Stimulated activated memory B cell treated with anti-CD40 and anti-IgM and Interleukin-4, amounts not matched to agents 10 μg/mL and 1 μg/mL and 100 μg/mL, for 72 hours (primary cell): ENCODE results near the gene HOXD8.

Experiments
- ATAC-seq: fragments of 150-1000 bp; cut with Tn5 transposase; 2 replicates; pipeline ENCODE4 v1.10.0; 2021
- H3K27ac Mint-ChIP-seq: one replicate; pipeline ENCODE4 v1.8.0; 2022; ENCODE audit warnings: mild to moderate bottlenecking, mixed read lengths
- H3K27me3 Mint-ChIP-seq: one replicate; pipeline ENCODE4 v1.8.0; 2022; ENCODE audit warnings: mixed read lengths
- H3K36me3 Mint-ChIP-seq: one replicate; pipeline ENCODE4 v1.8.0; 2022; ENCODE audit warnings: mixed read lengths
- H3K4me1 Mint-ChIP-seq: one replicate; pipeline ENCODE4 v1.8.0; 2022; ENCODE audit warnings: mixed read lengths
- H3K4me3 Mint-ChIP-seq: one replicate; pipeline ENCODE4 v1.8.0; 2022; ENCODE audit warnings: mild to moderate bottlenecking, moderate library complexity, mixed read lengths
- H3K9me3 Mint-ChIP-seq: one replicate; pipeline ENCODE4 v1.8.0; 2022; ENCODE audit warnings: mixed read lengths

HOXD8 gene

GRCh38 chr2:176149481-176149938, 20.0 kb downstream of the HOXD8 start:
- Mint-ChIP-seq H3K27me3 (peaks cover 98% of the 10 kb centered on the region), H3K9me3 (no peaks in the 10 kb centered on the region), H3K4me1 (no peaks in the 10 kb centered on the region), H3K4me3 (no peak overlapping the region), H3K27ac (no peak overlapping the region), H3K36me3 (no peaks in the 10 kb centered on the region)
- ATAC-seq, result no peak

GRCh38 chr2:176149939-176150583, 20.6 kb downstream of the HOXD8 start:
- H3K36me3 Mint-ChIP-seq, result no peaks in the 10 kb centered on the region
- no peak for ATAC-seq
- H3K27ac Mint-ChIP-seq, result no peak overlapping the region
- no peak overlapping the region for H3K4me3 Mint-ChIP-seq
- H3K27me3 Mint-ChIP-seq, result peaks cover 100% of the 10 kb centered on the region
- H3K9me3 Mint-ChIP-seq, result no peaks in the 10 kb centered on the region
- H3K4me1 Mint-ChIP-seq, result no peaks in the 10 kb centered on the region

- peaks cover 100% of the 10 kb centered on the region for H3K27me3 Mint-ChIP-seq
- H3K4me1 Mint-ChIP-seq, result no peaks in the 10 kb centered on the region
- no peak for ATAC-seq
- no peaks in the 10 kb centered on the region for H3K9me3 Mint-ChIP-seq
- no peaks in the 10 kb centered on the region for H3K36me3 Mint-ChIP-seq
- no peak overlapping the region for H3K27ac Mint-ChIP-seq
- no peak overlapping the region for H3K4me3 Mint-ChIP-seq
These were observed 21.3 kb downstream of the HOXD8 start for GRCh38 chr2:176150584-176151441.

GRCh38 chr2:176151442-176152287, 22.2 kb downstream of the HOXD8 start, which contains the start of gene HOXD4:
Gene HOXD4, plus strand, starts transcription at chr2:176151550. Its CDS starts 84 bp downstream, at chr2:176151634.
- no peak for ATAC-seq
- Mint-ChIP-seq H3K4me3 (no peak within 1 kb of the TSS), H3K27me3 (peaks cover 100% of the 10 kb centered on the region)

GRCh38 chr2:176152350-176153181, 23.1 kb downstream of the HOXD8 start:
- H3K27me3 Mint-ChIP-seq, result peaks cover 96% of the 10 kb centered on the region
- no peaks in the 10 kb centered on the region for H3K36me3 Mint-ChIP-seq
- no peak for ATAC-seq
- no peak overlapping the region for H3K4me3 Mint-ChIP-seq
- no peaks in the 10 kb centered on the region for H3K9me3 Mint-ChIP-seq
- H3K4me1 Mint-ChIP-seq, result peaks cover 4% of the 10 kb centered on the region
- H3K27ac Mint-ChIP-seq, result no peak overlapping the region

More at GRCh38 chr2:176151442-176152287, 22.2 kb downstream of the HOXD8 start, which contains the start of gene HOXD4:
- Mint-ChIP-seq H3K36me3 (no peaks in the 10 kb centered on the region), H3K27ac (no peak within 1 kb of the TSS), H3K9me3 (no peaks in the 10 kb centered on the region), H3K4me1 (no peaks in the 10 kb centered on the region)

- H3K4me3 Mint-ChIP-seq, result no peak overlapping the region
These were observed 25.2 kb downstream of the HOXD8 start for GRCh38 chr2:176154576-176155252.

DNA sequence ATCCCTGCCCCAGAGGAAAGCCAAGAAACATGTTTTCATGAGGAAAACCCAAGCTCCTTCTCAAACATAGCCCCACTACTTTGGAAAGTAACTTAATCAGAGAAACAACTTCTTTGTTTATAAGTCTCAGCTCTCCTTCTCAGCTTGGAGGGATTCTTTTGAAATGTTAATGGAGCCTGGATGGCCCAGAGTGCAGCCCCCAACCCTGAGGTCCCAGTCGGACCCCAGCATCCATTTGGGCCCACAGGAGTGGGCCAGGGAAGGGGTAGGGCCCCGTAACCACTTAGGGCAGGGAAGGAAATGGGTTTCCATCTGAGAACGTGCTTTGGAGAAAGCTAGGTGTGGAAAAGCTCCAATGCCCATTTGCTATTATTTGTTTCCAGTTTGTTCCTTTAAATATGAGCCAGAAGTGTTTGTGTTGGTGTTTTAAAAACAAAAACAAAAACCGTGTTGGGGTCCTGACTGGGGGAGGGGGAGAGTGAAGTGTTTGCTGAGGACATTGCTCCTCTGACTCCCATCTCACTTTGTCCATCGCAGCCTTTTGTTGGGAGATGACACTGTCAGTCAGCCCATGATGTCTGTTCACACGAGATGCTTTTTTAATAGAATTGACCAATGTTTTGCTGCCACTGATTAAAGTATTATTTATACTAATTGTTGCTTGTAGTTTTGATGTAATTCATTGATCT, 26.0 kb downstream of the HOXD8 start:
- H3K4me1 Mint-ChIP-seq, result peaks cover 13% of the 10 kb centered on the region

More at GRCh38 chr2:176154576-176155252, 25.2 kb downstream of the HOXD8 start:
- Mint-ChIP-seq H3K27ac (no peak overlapping the region), H3K27me3 (peaks cover 93% of the 10 kb centered on the region), H3K36me3 (no peaks in the 10 kb centered on the region), H3K9me3 (no peaks in the 10 kb centered on the region), H3K4me1 (peaks cover 13% of the 10 kb centered on the region)
- ATAC-seq, result no peak

DNA sequence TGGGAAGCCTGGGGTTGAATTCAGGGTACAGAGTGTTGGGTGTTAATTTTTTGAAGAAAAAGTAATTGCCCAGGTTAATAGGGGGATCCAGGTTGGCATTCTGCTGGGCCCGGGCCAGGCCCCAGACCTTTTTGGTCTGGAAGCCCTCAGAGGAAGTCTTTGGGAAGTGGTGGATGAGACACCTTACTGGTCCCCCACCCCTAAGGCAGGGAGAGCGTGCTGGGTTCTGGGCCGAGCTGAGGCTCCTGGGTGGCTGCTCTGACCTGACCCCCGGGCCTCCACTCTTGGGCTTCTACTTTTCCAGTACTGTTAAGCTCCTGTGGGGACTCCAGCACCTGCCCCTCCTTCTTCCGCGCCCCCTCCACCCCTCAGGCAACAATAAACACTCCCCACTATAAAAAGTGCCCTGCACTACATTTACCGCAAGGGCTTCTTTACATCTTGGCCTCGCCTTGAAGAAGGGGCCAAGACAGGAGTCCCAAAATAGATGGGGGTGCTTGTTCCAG, 26.8 kb downstream of the HOXD8 start:
- no peaks in the 10 kb centered on the region for H3K36me3 Mint-ChIP-seq
- peaks cover 93% of the 10 kb centered on the region for H3K27me3 Mint-ChIP-seq
- no peak overlapping the region for H3K4me3 Mint-ChIP-seq
- no peaks in the 10 kb centered on the region for H3K9me3 Mint-ChIP-seq
- H3K27ac Mint-ChIP-seq, result no peak overlapping the region
- peaks cover 13% of the 10 kb centered on the region for H3K4me1 Mint-ChIP-seq
- no peak for ATAC-seq

More for the DNA sequence above, 26.0 kb downstream of the HOXD8 start:
- no peak overlapping the region for H3K4me3 Mint-ChIP-seq
- no peak overlapping the region for H3K27ac Mint-ChIP-seq
- no peak for ATAC-seq
- peaks cover 93% of the 10 kb centered on the region for H3K27me3 Mint-ChIP-seq
- no peaks in the 10 kb centered on the region for H3K36me3 Mint-ChIP-seq
- no peaks in the 10 kb centered on the region for H3K9me3 Mint-ChIP-seq

DNA sequence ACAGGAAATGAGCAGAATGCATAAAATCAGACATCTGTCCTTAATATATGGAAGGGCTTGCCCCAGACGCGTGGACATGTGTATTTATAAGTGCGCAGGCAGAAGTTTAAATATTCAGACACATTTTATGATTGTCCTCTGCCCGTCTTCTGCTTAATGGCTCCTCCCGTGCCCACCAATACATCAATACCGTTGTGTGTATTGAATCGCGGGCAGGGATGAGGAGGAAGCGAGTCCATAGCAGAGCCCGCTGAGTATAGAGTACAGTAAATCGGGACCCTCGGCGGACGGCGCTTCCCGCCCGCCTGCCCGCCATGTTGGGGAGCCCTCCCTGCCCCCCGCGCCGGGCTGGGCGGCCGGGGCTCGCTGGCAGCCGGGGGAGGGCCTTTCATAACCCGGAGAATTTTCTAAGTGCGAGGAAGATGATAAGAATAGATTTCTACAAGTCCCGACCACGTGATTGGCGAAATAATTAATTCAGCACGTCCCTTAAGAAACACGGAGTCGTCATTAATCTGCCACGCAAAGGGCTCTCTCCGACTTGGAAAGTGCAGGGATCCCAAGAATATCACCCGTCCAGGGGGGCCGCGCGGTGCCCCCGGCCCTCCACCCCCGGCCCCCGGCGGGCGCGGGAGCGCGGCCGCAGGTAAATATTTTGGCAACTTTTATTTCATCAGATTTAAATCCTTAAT, 27.4 kb downstream of the HOXD8 start, which contains the start of gene HOXD3:
TSS of gene HOXD3 (plus strand) at position 501 of the 692 bp plus-strand sequence. CDS start 11,808 bp downstream, outside the sequence.
- H3K9me3 Mint-ChIP-seq, result no peaks in the 10 kb centered on the region
- no peak within 1 kb of the TSS for H3K27ac Mint-ChIP-seq

GRCh38 chr2:176157499-176158185, 28.1 kb downstream of the HOXD8 start:
- no peaks in the 10 kb centered on the region for H3K36me3 Mint-ChIP-seq
- ATAC-seq, result no peak
- H3K4me1 Mint-ChIP-seq, result peaks cover 13% of the 10 kb centered on the region
- no peaks in the 10 kb centered on the region for H3K9me3 Mint-ChIP-seq
- H3K4me3 Mint-ChIP-seq, result peak overlapping the region; percentile 6
- H3K27me3 Mint-ChIP-seq, result peaks cover 93% of the 10 kb centered on the region
- no peak overlapping the region for H3K27ac Mint-ChIP-seq

More for the DNA sequence above, 27.4 kb downstream of the HOXD8 start, which contains the start of gene HOXD3:
- H3K27me3 Mint-ChIP-seq, result peaks cover 93% of the 10 kb centered on the region
- no peak for ATAC-seq
- peak within 1 kb of the TSS; percentile 6 for H3K4me3 Mint-ChIP-seq
- H3K36me3 Mint-ChIP-seq, result no peaks in the 10 kb centered on the region
- H3K4me1 Mint-ChIP-seq, result peaks cover 13% of the 10 kb centered on the region

- no peaks in the 10 kb centered on the region for H3K36me3 Mint-ChIP-seq
- no peak overlapping the region for H3K4me3 Mint-ChIP-seq
- ATAC-seq, result no peak
- H3K9me3 Mint-ChIP-seq, result no peaks in the 10 kb centered on the region
- peaks cover 93% of the 10 kb centered on the region for H3K27me3 Mint-ChIP-seq
- H3K27ac Mint-ChIP-seq, result no peak overlapping the region
- peaks cover 13% of the 10 kb centered on the region for H3K4me1 Mint-ChIP-seq
These were observed 28.7 kb downstream of the HOXD8 start for GRCh38 chr2:176158186-176158591.
